ENCODE data around the gene SUB1.
"Not testable (repeated sequence)": the region's sequence is repeated elsewhere in the genome, so short reads cannot be mapped to it uniquely, and the experiment has no call there.

The SUB1 gene

GRCh38 chr5:32628049-32628844 is 42.9 kb downstream of the SUB1 start:
- H3K36me3 ChIP-seq (ENCODE audit: insufficient read depth, low read depth, low read length), result no peaks in the 10 kb centered on the region
- H3K9ac ChIP-seq (ENCODE audit: low read depth, low read length), result no peak overlapping the region
- H3K4me3 ChIP-seq (ENCODE audit: low read length), result no peak overlapping the region
- H3K4me1 ChIP-seq (ENCODE audit: insufficient read depth, low read length), result no peaks in the 10 kb centered on the region
- no peak overlapping the region for H3K27ac ChIP-seq (ENCODE audit: low read length)
- no peaks in the 10 kb centered on the region for H3K27me3 ChIP-seq (ENCODE audit: insufficient read depth, low read length)
- no peaks in the 10 kb centered on the region; the same call in 1 of the 2 replicates for H3K9me3 ChIP-seq (ENCODE audit: insufficient read depth, low read depth, low read length)

GRCh38 chr5:32630867-32631491 is 45.6 kb downstream of the SUB1 start:
- no peak overlapping the region for H3K9ac ChIP-seq (ENCODE audit: low read depth, low read length)
- no peak overlapping the region for H3K27ac ChIP-seq (ENCODE audit: low read length)
- H3K4me3 ChIP-seq (ENCODE audit: low read length), result no peak overlapping the region
- no peaks in the 10 kb centered on the region; the same call in 1 of the 2 replicates for H3K9me3 ChIP-seq (ENCODE audit: insufficient read depth, low read depth, low read length)
- H3K36me3 ChIP-seq (ENCODE audit: insufficient read depth, low read depth, low read length), result no peaks in the 10 kb centered on the region
- no peaks in the 10 kb centered on the region for H3K27me3 ChIP-seq (ENCODE audit: insufficient read depth, low read length)
- no peaks in the 10 kb centered on the region for H3K4me1 ChIP-seq (ENCODE audit: insufficient read depth, low read length)

- not testable (repeated sequence) for H3K4me1 ChIP-seq (ENCODE audit: insufficient read depth, low read length); H3K36me3 ChIP-seq (ENCODE audit: insufficient read depth, low read depth, low read length); H3K9ac ChIP-seq (ENCODE audit: low read depth, low read length); H3K4me3 ChIP-seq (ENCODE audit: low read length); H3K27me3 ChIP-seq (ENCODE audit: insufficient read depth, low read length); H3K9me3 ChIP-seq (ENCODE audit: insufficient read depth, low read depth, low read length); H3K27ac ChIP-seq (ENCODE audit: low read length)
These were observed 47.7 kb downstream of the SUB1 start for GRCh38 chr5:32633017-32633416.

DNA sequence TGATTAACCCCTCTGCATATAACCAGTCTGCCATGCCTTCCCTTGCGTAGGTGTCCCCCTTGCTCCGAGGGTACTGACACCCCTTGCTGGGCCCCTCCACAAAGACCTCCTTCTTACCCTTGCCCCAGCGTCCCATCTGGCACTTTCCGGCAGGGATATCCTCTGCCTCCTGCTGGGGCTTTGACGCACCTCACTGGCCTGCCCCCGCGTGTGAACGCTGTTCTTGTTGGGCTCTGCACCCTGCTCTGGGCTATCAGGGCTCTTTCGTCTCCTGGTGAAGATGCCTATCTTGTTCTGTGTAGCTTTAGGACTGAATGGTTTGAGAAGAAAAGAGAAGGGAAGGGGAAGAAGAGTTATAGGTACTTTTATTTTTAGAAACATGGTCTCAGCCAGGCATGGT is 53.0 kb downstream of the SUB1 start:
- H3K27me3 ChIP-seq (ENCODE audit: insufficient read depth, low read length), result no peaks in the 10 kb centered on the region
- H3K4me3 ChIP-seq (ENCODE audit: low read length), result no peak overlapping the region
- no peak overlapping the region for H3K27ac ChIP-seq (ENCODE audit: low read length)
- no peaks in the 10 kb centered on the region for H3K36me3 ChIP-seq (ENCODE audit: insufficient read depth, low read depth, low read length)
- H3K4me1 ChIP-seq (ENCODE audit: insufficient read depth, low read length), result no peaks in the 10 kb centered on the region
- no peak overlapping the region for H3K9ac ChIP-seq (ENCODE audit: low read depth, low read length)
- H3K9me3 ChIP-seq (ENCODE audit: insufficient read depth, low read depth, low read length), result no peaks in the 10 kb centered on the region

DNA sequence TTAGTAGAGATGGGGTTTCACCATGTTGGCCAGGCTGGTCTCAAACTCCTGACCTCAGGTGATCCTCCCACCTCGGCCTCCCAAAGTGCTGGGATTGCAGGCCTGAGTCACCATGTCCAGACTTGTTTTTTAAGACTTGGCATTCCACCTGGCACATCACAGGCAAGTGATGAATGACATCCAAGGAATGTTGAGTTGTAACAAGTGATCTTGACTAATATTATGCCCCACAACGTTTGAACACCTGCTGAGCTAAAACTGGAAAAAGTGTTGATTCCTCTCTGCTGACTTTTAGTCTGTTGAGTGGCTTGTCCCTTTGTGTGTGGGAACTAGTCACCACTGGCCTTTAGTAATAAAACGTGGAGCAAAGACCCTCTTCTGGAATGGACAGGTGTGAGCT is 54.6 kb downstream of the SUB1 start:
- Histone ChIP-seq H3K36me3 (ENCODE audit: insufficient read depth, low read depth, low read length) (no peaks in the 10 kb centered on the region), H3K4me1 (ENCODE audit: insufficient read depth, low read length) (no peaks in the 10 kb centered on the region), H3K9me3 (ENCODE audit: insufficient read depth, low read depth, low read length) (no peaks in the 10 kb centered on the region), H3K4me3 (ENCODE audit: low read length) (no peak overlapping the region), H3K9ac (ENCODE audit: low read depth, low read length) (no peak overlapping the region), H3K27me3 (ENCODE audit: insufficient read depth, low read length) (no peaks in the 10 kb centered on the region), H3K27ac (ENCODE audit: low read length) (no peak overlapping the region)

GRCh38 chr5:32642276-32643002 is 57.1 kb downstream of the SUB1 start:
- no peaks in the 10 kb centered on the region for H3K27me3 ChIP-seq (ENCODE audit: insufficient read depth, low read length)
- no peaks in the 10 kb centered on the region for H3K9me3 ChIP-seq (ENCODE audit: insufficient read depth, low read depth, low read length)
- H3K27ac ChIP-seq (ENCODE audit: low read length), result no peak overlapping the region
- no peak overlapping the region for H3K4me3 ChIP-seq (ENCODE audit: low read length)
- no peaks in the 10 kb centered on the region for H3K4me1 ChIP-seq (ENCODE audit: insufficient read depth, low read length)
- H3K36me3 ChIP-seq (ENCODE audit: insufficient read depth, low read depth, low read length), result no peaks in the 10 kb centered on the region
- H3K9ac ChIP-seq (ENCODE audit: low read depth, low read length), result no peak overlapping the region

- H3K9ac ChIP-seq (ENCODE audit: low read depth, low read length), result no peak overlapping the region
- H3K4me1 ChIP-seq (ENCODE audit: insufficient read depth, low read length), result no peaks in the 10 kb centered on the region
- no peaks in the 10 kb centered on the region for H3K27me3 ChIP-seq (ENCODE audit: insufficient read depth, low read length)
- H3K9me3 ChIP-seq (ENCODE audit: insufficient read depth, low read depth, low read length), result no peaks in the 10 kb centered on the region
- no peak overlapping the region for H3K27ac ChIP-seq (ENCODE audit: low read length)
- H3K4me3 ChIP-seq (ENCODE audit: low read length), result no peak overlapping the region
- H3K36me3 ChIP-seq (ENCODE audit: insufficient read depth, low read depth, low read length), result no peaks in the 10 kb centered on the region
These were observed 59.9 kb downstream of the SUB1 start for GRCh38 chr5:32645246-32645645.

- no peaks in the 10 kb centered on the region for H3K36me3 ChIP-seq (ENCODE audit: insufficient read depth, low read depth, low read length)
- H3K9me3 ChIP-seq (ENCODE audit: insufficient read depth, low read depth, low read length), result no peaks in the 10 kb centered on the region
- no peak overlapping the region for H3K9ac ChIP-seq (ENCODE audit: low read depth, low read length)
- no peaks in the 10 kb centered on the region for H3K27me3 ChIP-seq (ENCODE audit: insufficient read depth, low read length)
- no peak overlapping the region for H3K4me3 ChIP-seq (ENCODE audit: low read length)
- no peak overlapping the region for H3K27ac ChIP-seq (ENCODE audit: low read length)
- H3K4me1 ChIP-seq (ENCODE audit: insufficient read depth, low read length), result no peaks in the 10 kb centered on the region
These were observed 61.0 kb downstream of the SUB1 start for GRCh38 chr5:32646061-32646969.

DNA sequence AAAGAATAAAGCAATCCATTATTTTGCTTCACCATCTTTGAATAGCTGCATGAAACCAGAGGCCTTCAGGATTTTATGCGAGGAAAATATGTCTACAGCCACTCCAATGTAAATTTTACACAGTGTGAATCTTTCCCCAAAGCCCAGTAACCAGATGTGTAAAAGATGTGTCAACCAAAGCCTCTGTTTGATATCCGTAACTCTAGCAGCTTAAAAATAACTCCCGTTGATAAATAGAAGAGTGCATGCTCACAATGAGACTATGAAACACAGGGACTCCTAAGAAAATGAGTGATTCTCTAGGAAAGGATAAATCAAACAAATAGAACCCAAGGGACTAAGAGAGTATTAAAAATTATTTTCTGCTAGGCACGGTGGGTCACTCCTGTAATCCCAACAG is 65.7 kb downstream of the SUB1 start:
- Histone ChIP-seq H3K27me3 (ENCODE audit: insufficient read depth, low read length) (no peaks in the 10 kb centered on the region), H3K27ac (ENCODE audit: low read length) (no peak overlapping the region)

DNA sequence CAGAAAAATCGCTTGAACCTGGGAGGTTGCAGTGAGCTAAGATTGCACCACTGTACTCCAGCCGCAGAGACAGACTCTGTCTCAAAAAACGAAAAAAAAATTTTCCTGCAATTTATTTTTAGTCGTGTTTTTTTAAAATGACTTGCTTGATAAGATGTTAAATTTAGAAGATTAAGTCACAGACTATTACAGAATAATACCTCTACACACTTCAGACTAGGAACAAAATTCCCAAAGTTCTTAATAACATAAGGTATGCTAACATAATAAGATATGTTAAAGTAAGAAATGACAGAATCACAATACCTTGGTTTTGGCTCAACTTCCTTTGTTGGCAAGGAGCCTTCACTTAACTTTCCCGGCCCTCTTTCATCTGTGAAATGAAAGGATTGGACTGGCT is 66.3 kb downstream of the SUB1 start:
- H3K9ac ChIP-seq (ENCODE audit: low read depth, low read length), result no peak overlapping the region
- H3K4me3 ChIP-seq (ENCODE audit: low read length), result no peak overlapping the region
- H3K9me3 ChIP-seq (ENCODE audit: insufficient read depth, low read depth, low read length), result peaks cover 15% of the 10 kb centered on the region
- H3K27me3 ChIP-seq (ENCODE audit: insufficient read depth, low read length), result no peaks in the 10 kb centered on the region
- no peaks in the 10 kb centered on the region for H3K36me3 ChIP-seq (ENCODE audit: insufficient read depth, low read depth, low read length)
- no peak overlapping the region for H3K27ac ChIP-seq (ENCODE audit: low read length)
- no peaks in the 10 kb centered on the region for H3K4me1 ChIP-seq (ENCODE audit: insufficient read depth, low read length)

More for the DNA sequence above, 65.7 kb downstream of the SUB1 start:
- Histone ChIP-seq H3K4me3 (ENCODE audit: low read length) (no peak overlapping the region), H3K36me3 (ENCODE audit: insufficient read depth, low read depth, low read length) (no peaks in the 10 kb centered on the region), H3K9ac (ENCODE audit: low read depth, low read length) (no peak overlapping the region), H3K4me1 (ENCODE audit: insufficient read depth, low read length) (no peaks in the 10 kb centered on the region), H3K9me3 (ENCODE audit: insufficient read depth, low read depth, low read length) (peaks cover 10% of the 10 kb centered on the region)

All from iPS-20b (cell line).